Breast epithelium (tissue), 3 donors: ENCODE data around the gene PML.

Experiments
- POLR2A ChIP-seq: fragments of 450-650 bp; IDR thresholded peaks from one replicate; pipeline ENCODE4 v1.6.1; 2016; ENCODE audit warnings: antibody characterized with exemption, mild to moderate bottlenecking, moderate library complexity
- POLR2AphosphoS5 ChIP-seq, 3 donors: sonication (generic); formaldehyde crosslinking; IDR thresholded peaks; one replicate each; pipeline ENCODE4 v1.6.1; 2017; ENCODE audit warnings: antibody characterized with exemption in 3 of 3
- TF ChIP-seq, protein P1 (sequence below), 3 donors: fragments of 450-650 bp; IDR thresholded peaks; one replicate each; pipeline ENCODE4 v1.5.1; 2016 to 2017; ENCODE audit warnings: antibody characterized with exemption in 3 of 3, mild to moderate bottlenecking in 3 of 3, moderate library complexity in 3 of 3

DNA sequence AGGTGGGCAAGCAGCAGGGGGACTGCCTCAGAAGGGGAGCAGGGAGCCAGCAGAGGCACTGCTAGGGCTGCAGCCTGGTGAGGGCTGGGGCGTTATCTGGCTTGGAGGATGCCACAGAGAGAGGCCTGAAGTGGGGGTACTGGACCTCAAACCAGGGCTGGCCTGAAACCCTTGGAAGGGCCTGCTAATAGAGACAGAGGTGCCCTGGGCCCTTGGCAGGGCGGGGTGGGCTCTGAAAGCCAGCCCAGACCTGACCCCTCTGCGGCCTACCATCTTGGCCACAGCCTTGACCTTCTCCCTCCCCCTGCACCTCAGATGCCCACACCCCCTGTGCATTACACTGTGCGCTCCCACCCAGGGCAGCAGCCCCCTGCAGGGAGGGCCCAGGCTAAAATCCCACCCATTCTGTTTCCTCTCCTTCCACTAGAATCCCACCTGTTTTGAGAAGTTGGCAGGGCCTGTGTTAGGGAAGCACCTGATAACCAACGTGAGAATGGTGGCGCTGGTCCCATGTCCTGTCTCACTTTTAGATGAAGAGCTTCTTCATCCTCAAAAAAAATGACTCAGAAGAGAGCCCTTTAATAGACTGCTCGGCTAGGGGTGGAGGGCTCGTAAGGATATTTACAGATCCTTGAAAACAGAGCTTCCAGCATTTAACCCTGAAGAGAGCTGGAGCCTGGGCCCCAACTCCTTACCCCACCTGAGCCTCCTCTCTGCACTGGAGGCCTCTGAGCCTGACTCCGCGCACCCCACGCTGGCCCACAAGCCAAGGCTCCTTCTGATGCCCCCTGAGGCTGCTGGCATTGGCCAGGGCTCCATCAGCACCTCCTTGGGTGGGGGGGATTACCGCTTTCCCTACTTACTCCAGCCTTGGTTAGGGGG is 38.4 kb upstream of the PML start:
- TF ChIP-seq POLR2AphosphoS5 (IDR thresholded peaks at IDR 0.05) (no peak), POLR2A (no peak)
- TF ChIP-seq, protein P1, sequence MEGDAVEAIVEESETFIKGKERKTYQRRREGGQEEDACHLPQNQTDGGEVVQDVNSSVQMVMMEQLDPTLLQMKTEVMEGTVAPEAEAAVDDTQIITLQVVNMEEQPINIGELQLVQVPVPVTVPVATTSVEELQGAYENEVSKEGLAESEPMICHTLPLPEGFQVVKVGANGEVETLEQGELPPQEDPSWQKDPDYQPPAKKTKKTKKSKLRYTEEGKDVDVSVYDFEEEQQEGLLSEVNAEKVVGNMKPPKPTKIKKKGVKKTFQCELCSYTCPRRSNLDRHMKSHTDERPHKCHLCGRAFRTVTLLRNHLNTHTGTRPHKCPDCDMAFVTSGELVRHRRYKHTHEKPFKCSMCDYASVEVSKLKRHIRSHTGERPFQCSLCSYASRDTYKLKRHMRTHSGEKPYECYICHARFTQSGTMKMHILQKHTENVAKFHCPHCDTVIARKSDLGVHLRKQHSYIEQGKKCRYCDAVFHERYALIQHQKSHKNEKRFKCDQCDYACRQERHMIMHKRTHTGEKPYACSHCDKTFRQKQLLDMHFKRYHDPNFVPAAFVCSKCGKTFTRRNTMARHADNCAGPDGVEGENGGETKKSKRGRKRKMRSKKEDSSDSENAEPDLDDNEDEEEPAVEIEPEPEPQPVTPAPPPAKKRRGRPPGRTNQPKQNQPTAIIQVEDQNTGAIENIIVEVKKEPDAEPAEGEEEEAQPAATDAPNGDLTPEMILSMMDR (IDR thresholded peaks at IDR 0.05): no peak
